ENCODE results near the gene MFSD11.
A peak's percentile ranks its signal among the peaks of the same experiment; 100 is the strongest.
"Not testable (repeated sequence)": the region's sequence is repeated elsewhere in the genome, so short reads cannot be mapped to it uniquely, and the experiment has no call there.

MFSD11 gene

DNA sequence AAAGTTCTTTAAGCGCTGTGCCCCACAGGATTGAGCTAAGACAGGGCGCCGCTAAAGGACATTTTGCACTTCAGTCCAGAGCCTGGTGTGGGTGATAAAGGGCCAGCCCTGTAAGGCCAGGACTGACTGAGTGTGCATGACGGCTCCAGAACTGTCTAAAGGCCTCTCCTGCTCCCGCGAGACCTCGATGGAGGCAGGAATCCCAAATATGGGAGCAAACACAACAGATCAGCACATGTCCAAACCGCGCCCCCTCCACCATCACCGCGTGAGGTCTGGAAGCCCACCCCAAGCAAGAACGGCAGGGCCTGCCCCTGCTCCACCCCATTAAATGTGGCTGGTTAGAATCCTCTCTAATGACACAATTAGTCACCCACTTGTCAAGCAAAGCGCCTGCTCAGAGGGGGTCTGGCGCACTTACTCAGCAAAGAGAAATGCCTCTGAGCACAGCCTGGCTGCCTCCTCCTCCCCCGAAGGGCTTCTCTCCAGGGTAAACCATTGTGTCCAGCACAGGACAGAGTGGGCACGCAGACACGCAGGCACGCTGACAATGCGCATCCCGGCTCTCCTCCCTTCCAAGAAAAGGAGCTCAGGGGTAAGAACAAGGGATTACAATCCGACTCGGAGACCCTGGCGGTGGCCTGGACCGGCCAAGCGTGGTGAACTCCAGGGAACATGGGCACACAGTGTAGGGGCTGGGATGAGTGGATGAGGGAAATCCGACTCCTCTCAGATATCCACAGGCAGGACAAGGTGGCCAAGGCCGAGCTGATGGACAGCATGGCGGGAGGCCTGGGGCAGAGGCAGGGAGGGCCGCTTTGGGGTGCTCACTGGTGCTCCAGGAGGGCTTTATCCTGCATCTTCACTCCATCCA is 28.6 kb upstream of the MFSD11 start:
- DNase-seq (ENCODE audit: low read depth in 2 of 2), result no peak

GRCh38 chr17:76709951-76710862 is 27.7 kb upstream of the MFSD11 start:
- DNase-seq (ENCODE audit: low read depth in 2 of 2), result not testable (repeated sequence)

DNA sequence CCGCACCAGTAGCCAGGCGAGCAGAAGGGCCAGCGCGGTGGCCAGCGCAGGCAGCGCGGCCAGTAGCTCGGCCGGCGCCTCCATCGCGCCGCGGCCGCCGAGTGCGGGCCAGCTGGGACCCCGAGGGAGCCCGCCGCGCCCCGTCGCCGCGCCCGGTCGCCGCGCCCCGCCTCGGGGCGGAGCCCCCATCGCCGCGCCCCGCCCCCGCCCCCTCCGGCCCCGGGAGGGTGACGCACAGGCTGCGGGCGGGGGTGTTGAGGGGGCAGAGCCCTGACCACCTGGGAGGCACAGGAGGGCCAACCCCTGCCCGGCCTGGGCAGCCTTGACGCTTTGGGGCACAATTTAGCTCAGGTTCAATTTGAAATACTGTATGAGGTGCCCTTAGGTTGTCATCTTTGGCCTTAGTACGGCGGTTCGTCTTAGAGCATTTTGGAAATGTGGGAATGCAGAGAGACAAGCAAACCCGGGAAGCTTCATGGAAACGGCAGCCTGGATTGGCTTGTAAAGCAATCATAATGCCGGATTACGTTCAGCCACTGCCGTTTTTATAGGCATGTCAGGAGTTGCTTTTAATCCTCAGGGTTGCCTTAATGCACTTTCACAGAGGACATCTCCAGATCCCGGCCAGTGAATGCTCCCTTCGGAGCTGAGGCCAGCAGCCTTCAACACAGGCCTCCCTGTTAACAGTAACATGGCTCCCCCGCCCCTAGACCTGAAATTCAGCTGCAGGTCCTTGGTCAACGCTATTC is 26.9 kb upstream of the MFSD11 start, which contains the start of gene MXRA7:
TSS of gene MXRA7 (minus strand) at position 103 of the 749 bp plus-strand sequence. CDS start at position 84, 19 bp downstream.
- DNase-seq (ENCODE audit: low read depth in 2 of 2), result peak; percentile 46 to 59

DNA sequence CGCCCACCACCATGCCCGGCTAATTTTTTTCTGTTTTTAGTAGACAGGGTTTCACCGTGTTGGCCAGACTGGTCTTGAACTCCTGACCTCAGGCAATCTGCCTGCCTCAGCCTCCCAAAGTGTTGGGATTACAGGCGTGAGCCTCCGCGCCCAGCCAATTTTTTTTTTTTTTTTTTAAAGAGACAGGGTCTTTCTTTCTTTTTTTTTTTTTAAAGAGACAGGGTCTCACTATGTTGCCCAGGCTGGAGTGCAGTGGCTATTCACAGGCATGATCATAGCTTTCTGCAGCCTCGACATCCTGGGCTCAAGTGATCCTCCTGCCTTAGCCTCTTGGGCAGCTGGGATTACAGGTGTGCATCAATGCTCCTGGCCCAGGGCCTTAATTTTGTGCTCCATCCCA is 25.6 kb upstream of the MFSD11 start:
- DNase-seq (ENCODE audit: low read depth in 2 of 2), result not testable (repeated sequence)

DNA sequence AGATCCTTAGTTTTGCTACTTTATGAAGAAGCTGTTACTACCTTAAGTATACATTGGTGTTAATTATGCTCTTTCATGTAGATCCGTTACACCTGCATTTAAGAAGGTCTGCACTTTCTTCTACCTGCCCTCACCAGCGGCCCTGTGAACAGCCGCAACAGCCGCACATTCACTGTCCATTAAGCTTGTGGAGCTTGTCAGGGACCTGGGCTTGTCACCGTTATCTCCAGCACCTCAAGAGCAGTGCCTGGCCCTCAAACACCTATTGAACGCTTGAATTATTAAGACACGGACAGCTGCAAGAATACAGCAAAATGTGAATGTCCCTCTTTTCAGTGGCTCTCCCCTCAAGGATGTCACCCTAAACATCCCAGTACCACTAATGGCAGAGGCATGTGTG is 24.2 kb upstream of the MFSD11 start:
- no peak for DNase-seq (ENCODE audit: low read depth in 2 of 2)

GRCh38 chr17:76714336-76714735 is 23.6 kb upstream of the MFSD11 start:
- no peak for DNase-seq (ENCODE audit: low read depth in 2 of 2)

- DNase-seq (ENCODE audit: low read depth in 2 of 2), result peak in 1 of 2 donors; percentile 58
These were observed 23.0 kb upstream of the MFSD11 start for GRCh38 chr17:76714822-76715495.

- no peak for DNase-seq (ENCODE audit: low read depth in 2 of 2)
These were observed 22.5 kb upstream of the MFSD11 start for GRCh38 chr17:76715496-76715830.

DNA sequence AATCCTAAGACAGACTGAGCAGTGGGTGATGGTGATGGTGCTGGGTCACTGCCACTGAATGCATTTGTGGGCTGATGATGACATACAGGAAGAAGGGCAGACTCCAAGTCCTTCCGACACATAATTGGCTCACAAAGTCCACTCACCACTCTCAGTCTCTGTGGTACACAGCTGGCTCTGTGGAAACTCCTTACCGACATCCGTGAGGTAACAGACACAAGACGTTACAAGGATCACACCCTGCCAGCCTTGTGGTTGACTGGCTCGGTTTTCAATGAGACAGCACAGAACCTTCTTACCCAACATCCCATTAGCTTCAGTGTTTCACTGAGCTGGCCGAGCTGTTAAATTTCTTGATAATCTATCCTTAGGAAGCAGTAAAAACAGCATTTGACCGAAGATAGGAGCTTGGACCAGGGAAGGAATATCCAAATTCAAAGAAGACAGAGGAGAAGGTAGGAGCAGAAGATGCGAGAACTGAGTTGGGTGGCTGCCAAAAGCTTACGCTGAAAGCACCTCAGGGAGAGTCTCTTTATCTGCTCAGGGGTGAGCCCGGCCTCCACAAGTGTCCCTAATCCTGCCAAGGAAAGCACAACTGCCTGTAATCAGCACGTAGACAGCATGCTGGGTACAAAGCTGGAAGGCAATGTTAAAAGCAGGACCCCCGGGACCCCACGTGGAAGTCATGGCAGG is 21.6 kb upstream of the MFSD11 start:
- DNase-seq (ENCODE audit: low read depth in 2 of 2), result peak; percentile 70 to 71

DNA sequence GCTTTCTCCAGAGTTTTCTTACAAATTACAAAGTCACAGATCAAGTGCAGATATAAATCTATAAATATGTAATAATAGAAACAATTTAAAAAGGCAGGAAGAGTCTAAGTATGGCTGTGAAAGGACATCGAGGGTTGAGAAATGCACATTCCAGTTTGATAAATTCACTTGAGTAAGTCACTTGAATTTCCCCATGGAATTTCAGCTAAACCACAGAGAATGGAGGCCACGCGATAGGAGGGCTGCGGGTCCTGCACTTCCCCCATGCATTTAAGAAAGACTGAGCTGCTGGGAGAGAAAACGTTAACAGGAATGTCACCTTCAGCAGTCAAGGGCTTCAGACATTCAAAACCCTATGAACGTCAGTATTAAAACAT is 21.1 kb upstream of the MFSD11 start:
- DNase-seq (ENCODE audit: low read depth in 2 of 2), result no peak

DNA sequence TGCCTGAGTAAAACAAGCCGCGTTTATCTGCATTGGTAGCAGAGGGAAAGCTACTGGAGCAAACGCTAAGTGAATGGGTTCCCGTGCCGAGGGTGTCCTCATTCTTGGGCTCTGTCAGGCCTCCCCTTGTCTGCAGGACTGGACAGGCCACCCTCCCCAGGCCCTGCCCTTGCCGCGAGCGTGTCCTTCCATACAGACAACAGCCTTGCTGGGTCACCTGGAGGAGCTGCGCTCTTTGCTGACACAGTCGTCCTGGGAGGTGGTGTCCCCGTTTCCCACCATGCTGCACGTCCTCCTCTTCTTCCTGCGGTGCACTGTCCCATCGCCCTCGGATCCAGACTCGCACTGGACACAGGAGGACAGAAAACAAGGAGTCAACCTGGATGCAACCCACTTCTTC is 19.4 kb upstream of the MFSD11 start:
- DNase-seq (ENCODE audit: low read depth in 2 of 2), result no peak

GRCh38 chr17:76720211-76720610 is 17.7 kb upstream of the MFSD11 start:
- no peak for DNase-seq (ENCODE audit: low read depth in 2 of 2)

DNA sequence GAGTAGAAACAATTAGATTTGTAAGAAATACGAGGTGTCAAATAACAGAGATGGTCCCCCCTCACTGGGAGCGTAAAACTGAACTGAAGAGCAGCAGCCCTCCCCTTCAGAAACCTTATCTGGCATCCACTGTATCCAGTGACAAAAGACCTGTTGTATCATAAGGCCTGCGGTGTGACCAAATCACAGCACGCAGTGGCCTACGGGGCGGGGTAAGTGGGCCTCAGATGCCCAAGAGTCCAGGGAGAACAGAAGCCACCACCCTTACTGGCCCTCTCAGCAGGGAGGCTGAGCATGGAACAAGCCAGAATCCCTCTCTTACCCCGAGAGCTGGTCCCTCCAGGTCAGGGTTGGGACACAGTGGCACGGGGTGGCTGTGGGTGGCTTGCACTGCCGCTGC is 17.0 kb upstream of the MFSD11 start:
- DNase-seq (ENCODE audit: low read depth in 2 of 2), result no peak

- no peak for DNase-seq (ENCODE audit: low read depth in 2 of 2)
These were observed 16.5 kb upstream of the MFSD11 start for GRCh38 chr17:76721463-76721862.

DNA sequence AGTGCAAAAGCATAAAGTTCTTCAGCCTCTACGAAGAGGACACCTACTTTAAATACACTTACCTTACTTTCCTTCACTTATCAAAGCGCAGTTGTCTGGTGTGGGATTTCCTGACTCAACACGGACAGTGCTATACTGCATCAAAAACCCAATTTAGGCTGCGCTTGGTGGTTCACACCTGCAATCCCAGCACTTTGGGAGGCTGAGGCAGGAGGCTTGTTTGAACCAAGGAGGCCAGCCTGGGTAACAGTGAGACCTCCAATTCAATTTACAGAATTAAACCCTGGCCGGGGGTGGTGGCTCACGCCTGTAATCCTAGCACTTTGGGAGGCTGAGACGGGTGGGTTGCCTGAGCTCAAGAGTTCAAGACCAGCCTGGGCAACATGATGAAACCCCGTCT is 15.6 kb upstream of the MFSD11 start:
- DNase-seq (ENCODE audit: low read depth in 2 of 2), result no peak

- not testable (repeated sequence) for DNase-seq (ENCODE audit: low read depth in 2 of 2)
These were observed 14.9 kb upstream of the MFSD11 start for GRCh38 chr17:76722977-76723376.

DNA sequence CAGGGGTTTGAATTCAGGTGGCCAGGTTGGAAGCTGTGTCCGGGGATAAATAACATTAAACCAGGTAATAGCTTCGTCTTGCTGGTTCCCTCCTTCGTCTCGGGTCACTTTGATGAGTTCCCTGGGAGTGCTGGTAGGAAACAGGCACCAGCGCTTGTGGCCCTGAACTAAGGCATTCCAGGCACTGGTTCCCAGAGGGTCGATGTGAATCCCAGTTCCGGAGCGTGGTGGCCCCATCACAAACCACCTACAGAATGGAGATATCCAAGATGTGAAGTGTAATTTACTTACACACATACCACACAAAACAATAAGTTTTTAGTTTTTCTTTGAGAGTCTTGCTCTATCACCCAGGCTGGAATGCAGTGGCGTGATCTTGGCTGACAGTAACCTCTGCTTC is 14.1 kb upstream of the MFSD11 start:
- DNase-seq (ENCODE audit: low read depth in 2 of 2), result no peak

GRCh38 chr17:76725580-76726230 is 12.2 kb upstream of the MFSD11 start:
- peak; percentile 68 to 69 for DNase-seq (ENCODE audit: low read depth in 2 of 2)

DNA sequence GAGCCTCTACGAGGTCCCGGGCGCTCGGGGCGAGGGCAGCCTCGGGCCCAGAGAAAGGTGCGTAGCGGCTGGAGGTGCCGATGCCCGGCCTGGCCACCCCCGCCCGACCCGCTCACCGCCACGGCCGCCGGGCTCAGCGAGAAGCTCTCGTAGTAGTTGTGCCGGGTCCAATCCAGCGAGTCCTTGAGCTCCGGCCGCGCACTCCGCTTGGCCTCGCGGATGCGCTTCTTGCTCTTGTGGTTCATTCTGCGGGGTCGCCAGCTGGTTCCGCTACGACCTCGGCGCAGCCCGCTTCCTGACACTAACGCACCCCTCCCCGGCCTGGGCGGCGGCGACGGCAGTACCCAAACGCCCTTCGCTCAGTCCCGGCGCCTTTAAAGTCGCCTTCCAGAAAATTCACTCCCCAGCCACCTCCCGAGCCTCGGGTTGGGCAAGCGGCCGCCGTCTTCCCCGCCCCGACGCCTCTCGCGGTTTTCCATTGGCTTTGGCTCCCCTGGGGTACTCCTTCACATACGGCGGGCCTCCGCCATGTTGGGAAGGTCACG is 11.6 kb upstream of the MFSD11 start, which contains the start of gene JMJD6:
TSS of gene JMJD6 (minus strand) at position 376 of the 545 bp plus-strand sequence. CDS start at position 245, 131 bp downstream.
- DNase-seq (ENCODE audit: low read depth in 2 of 2), result peak; percentile 93 to 94
